Fibroblast of mammary gland (primary cell): ENCODE measurements around the gene ATP5MC3.

Experiments used
- DNase-seq: peaks from one replicate; pipeline ENCODE4 v3.0.0-alpha.2; 2010; ENCODE audit warnings: low read depth
- H3K4me3 ChIP-seq: 2 replicates; pipeline ENCODE4 v1.5.1; 2011; ENCODE audit warnings: low read depth, mild to moderate bottlenecking, low read length, moderate library complexity; ENCODE audit not compliant: control insufficient read depth
- CTCF ChIP-seq: conservative IDR thresholded peaks from 2 replicates; pipeline ENCODE4 v1.5.1; 2011; ENCODE audit warnings: low read depth, low read length, inconsistent platforms; ENCODE audit not compliant: control insufficient read depth, insufficient read depth

ATP5MC3 gene

GRCh38 chr2:175143191-175143590 lies 38.3 kb downstream of the ATP5MC3 start:
- no peak for TF ChIP-seq CTCF
- H3K4me3 ChIP-seq: no peak overlapping the region
- no peak for DNase-seq

- H3K4me3 ChIP-seq: no peak overlapping the region
- no peak for TF ChIP-seq CTCF
- DNase-seq: no peak
Measured at GRCh38 chr2:175140332-175140731, 41.2 kb downstream of the ATP5MC3 start.

GRCh38 chr2:175137793-175138192 lies 43.7 kb downstream of the ATP5MC3 start:
- DNase-seq: no peak
- H3K4me3 ChIP-seq: no peak overlapping the region
- no peak for TF ChIP-seq CTCF

- DNase-seq: no peak
- no peak for TF ChIP-seq CTCF
- no peak overlapping the region for H3K4me3 ChIP-seq
Measured at GRCh38 chr2:175136334-175137215, 44.9 kb downstream of the ATP5MC3 start.

- DNase-seq: no peak
- no peak overlapping the region for H3K4me3 ChIP-seq
Measured at GRCh38 chr2:175135862-175136261, 45.6 kb downstream of the ATP5MC3 start.

GRCh38 chr2:175135177-175135576 lies 46.3 kb downstream of the ATP5MC3 start:
- no peak overlapping the region for H3K4me3 ChIP-seq
- no peak for TF ChIP-seq CTCF
- DNase-seq: no peak

More at GRCh38 chr2:175135862-175136261, 45.6 kb downstream of the ATP5MC3 start:
- no peak for TF ChIP-seq CTCF
